ENCODE measurements around the gene MED8. TPM values are rescaled to one million over a fixed set of nuclear protein-coding genes. Genes with fewer than 3 reads are reported as not detected.
A peak's percentile ranks its signal among the peaks of the same experiment; 100 is the strongest.

Gene MED8
- total RNA-seq, 1 experiment from 2014 or later: 61.6 TPM

GRCh38 chr1:43349594-43350306, 39.9 kb downstream of the MED8 start:
- POLR2A ChIA-PET: interaction anchor here (0.8 to 2.3 kb wide), 2 partner anchors 8 to 19 kb away, joined by 5 to 11 read pairs; partner anchors contain the start of genes CDC20 and ELOVL1
- peak; percentile 41 for DNase-seq (ENCODE audit: unreplicated experiment)
- peak overlapping the region; percentile 96 for H3K27ac Mint-ChIP-seq (ENCODE audit: low read depth, unreplicated experiment)

GRCh38 chr1:43348809-43349593, 40.6 kb downstream of the MED8 start:
- TF ChIP-seq CTCF (IDR thresholded peaks at IDR 0.05; ENCODE audit: unreplicated experiment): no peak
- ChIA-PET POLR2A (interaction anchor here (0.7 to 2.3 kb wide), 9 partner anchors 9 to 533 kb away, joined by 3 to 11 read pairs (median 4); partner anchors contain the start of genes C1orf210, CDC20, ELOVL1 and MED8), CTCF (interaction anchor here (1.0 to 1.5 kb wide), 2 partner anchors 66 to 111 kb away, joined by 3 to 4 read pairs; no protein-coding TSS in a partner anchor)
- Mint-ChIP-seq H3K9me3 (ENCODE audit: unreplicated experiment) (no peaks in the 10 kb centered on the region), H3K27ac (ENCODE audit: low read depth, unreplicated experiment) (peak overlapping the region; percentile 96), H3K4me1 (ENCODE audit: insufficient read depth, unreplicated experiment) (peaks cover 21% of the 10 kb centered on the region), H3K36me3 (ENCODE audit: insufficient read depth, unreplicated experiment) (no peaks in the 10 kb centered on the region), H3K27me3 (ENCODE audit: insufficient read depth, unreplicated experiment) (no peaks in the 10 kb centered on the region), H3K4me3 (ENCODE audit: unreplicated experiment) (peak overlapping the region; percentile 82)
- DNase-seq (ENCODE audit: unreplicated experiment): peak; percentile 88
- BruUV-seq (replicated peaks): no TSS peak
- intact Hi-C loops (cut with micrococcal nuclease): no loop called here

More at GRCh38 chr1:43349594-43350306, 39.9 kb downstream of the MED8 start:
- TF ChIP-seq CTCF (IDR thresholded peaks at IDR 0.05; ENCODE audit: unreplicated experiment): no peak
- BruUV-seq (replicated peaks): no TSS peak
- intact Hi-C loops (cut with micrococcal nuclease): no loop called here
- Mint-ChIP-seq H3K9me3 (ENCODE audit: unreplicated experiment) (no peaks in the 10 kb centered on the region), H3K36me3 (ENCODE audit: insufficient read depth, unreplicated experiment) (no peaks in the 10 kb centered on the region), H3K27me3 (ENCODE audit: insufficient read depth, unreplicated experiment) (no peaks in the 10 kb centered on the region), H3K4me1 (ENCODE audit: insufficient read depth, unreplicated experiment) (peaks cover 21% of the 10 kb centered on the region), H3K4me3 (ENCODE audit: unreplicated experiment) (peak overlapping the region; percentile 82)
- CTCF ChIA-PET: no interaction called here

- no peak for TF ChIP-seq CTCF (IDR thresholded peaks at IDR 0.05; ENCODE audit: unreplicated experiment)
- TSS peak; percentile 75 for BruUV-seq (replicated peaks)
- CTCF ChIA-PET: interaction anchor here (0.6 to 1.5 kb wide), 3 partner anchors 67 to 416 kb away, joined by 3 to 4 read pairs (median 3); no protein-coding TSS in a partner anchor
- intact Hi-C loops (cut with micrococcal nuclease): no loop called here
- Mint-ChIP-seq H3K9me3 (ENCODE audit: unreplicated experiment) (no peaks in the 10 kb centered on the region), H3K27ac (ENCODE audit: low read depth, unreplicated experiment) (peak overlapping the region; percentile 96), H3K36me3 (ENCODE audit: insufficient read depth, unreplicated experiment) (no peaks in the 10 kb centered on the region), H3K27me3 (ENCODE audit: insufficient read depth, unreplicated experiment) (no peaks in the 10 kb centered on the region), H3K4me3 (ENCODE audit: unreplicated experiment) (peak overlapping the region; percentile 82), H3K4me1 (ENCODE audit: insufficient read depth, unreplicated experiment) (peaks cover 21% of the 10 kb centered on the region)
- DNase-seq (ENCODE audit: unreplicated experiment): peak; percentile 52
- POLR2A ChIA-PET: interaction anchor here (0.6 to 1.8 kb wide), 10 partner anchors 9 to 532 kb away, joined by 3 to 10 read pairs (median 4); partner anchors contain the start of genes C1orf210, CDC20, ELOVL1 and MED8
Observed at GRCh38 chr1:43348343-43348808, 41.2 kb downstream of the MED8 start.

GRCh38 chr1:43346636-43347035, 43.0 kb downstream of the MED8 start:
- H3K27me3 Mint-ChIP-seq (ENCODE audit: insufficient read depth, unreplicated experiment): no peaks in the 10 kb centered on the region
- peaks cover 21% of the 10 kb centered on the region for H3K4me1 Mint-ChIP-seq (ENCODE audit: insufficient read depth, unreplicated experiment)
- ChIA-PET POLR2A (no interaction called here), CTCF (interaction anchor here (0.6 kb wide), 1 partner anchor 109 kb away, joined by 3 read pairs; no protein-coding TSS in a partner anchor)
- H3K27ac Mint-ChIP-seq (ENCODE audit: low read depth, unreplicated experiment): no peak overlapping the region
- no peaks in the 10 kb centered on the region for H3K36me3 Mint-ChIP-seq (ENCODE audit: insufficient read depth, unreplicated experiment)
- no peak for TF ChIP-seq CTCF (IDR thresholded peaks at IDR 0.05; ENCODE audit: unreplicated experiment)
- no TSS peak for BruUV-seq (replicated peaks)
- intact Hi-C loops (cut with micrococcal nuclease): no loop called here
- H3K4me3 Mint-ChIP-seq (ENCODE audit: unreplicated experiment): no peak overlapping the region
- H3K9me3 Mint-ChIP-seq (ENCODE audit: unreplicated experiment): no peaks in the 10 kb centered on the region
- DNase-seq (ENCODE audit: unreplicated experiment): no peak
